ENCODE results near the gene TOP3B. TPM values are rescaled to one million over a fixed set of nuclear protein-coding genes. Genes with fewer than 3 reads are reported as not detected.

The TOP3B gene
- total and polyA plus RNA-seq, 10 of the 15 experiments (the other 5 are each of a cell fraction or from before 2014, with no cell fraction given), result 0.60 to 47.3 (median 33.7) TPM

- POLR2A ChIA-PET, result interaction anchor here (1.0 kb wide), 1 partner anchor 9 kb away, joined by 3 read pairs; the partner anchor contains the start of gene TOP3B
- no peaks in the 10 kb centered on the region for H3K27me3 ChIP-seq (replicated peaks in 1 of 2; ENCODE audit: control insufficient read depth in 2 of 2, insufficient read depth in 2 of 2, low read length in 1 of 2)
- DNase-seq (ENCODE audit: low read depth, low spot score) (no peak), ATAC-seq (no peak), FAIRE-seq (no peak)
- no peak overlapping the region for H3K4me3 ChIP-seq
- in situ Hi-C loops (cut with MboI), result no loop called here
- SMC1A ChIA-PET (ENCODE audit: uncharacterized antibody, unreplicated experiment), result interaction anchor here (1.2 kb wide), 1 partner anchor 10 kb away, joined by 3 read pairs; no protein-coding TSS in a partner anchor
- H3K79me2 ChIP-seq (ENCODE audit: control insufficient read depth, insufficient read depth, low read length), result no peaks in the 10 kb centered on the region
- H3K4me1 ChIP-seq (ENCODE audit: control insufficient read depth, insufficient read depth, low read length), result no peaks in the 10 kb centered on the region
- no peak for TF ChIP-seq RFX5 (IDR thresholded peaks at IDR 0.05; ENCODE audit: low read depth, low read length)
- H4K20me1 ChIP-seq (ENCODE audit: control insufficient read depth, insufficient read depth), result no peaks in the 10 kb centered on the region
- H3K9ac ChIP-seq (ENCODE audit: control insufficient read depth, insufficient read depth, low read length), result no peak overlapping the region
- CTCF ChIA-PET, result interaction anchor here (1.7 kb wide), 1 partner anchor 19 kb away, joined by 5 read pairs; no protein-coding TSS in a partner anchor
- no peaks in the 10 kb centered on the region for H3K9me3 ChIP-seq (replicated peaks; ENCODE audit: control insufficient read depth, insufficient read depth, low read length)
- H3K27ac ChIP-seq (ENCODE audit: control insufficient read depth, insufficient read depth), result no peak overlapping the region
- H2AFZ ChIP-seq (ENCODE audit: control insufficient read depth, low read depth, low read length), result no peak overlapping the region
- H3K4me2 ChIP-seq (ENCODE audit: control insufficient read depth, insufficient read depth), result no peak overlapping the region
- RAD21 ChIA-PET (ENCODE audit: unreplicated experiment), result no interaction called here
- no peaks in the 10 kb centered on the region for H3K36me3 ChIP-seq (ENCODE audit: control insufficient read depth in 2 of 2, insufficient read depth in 2 of 2, low read length in 1 of 2)
- intact Hi-C loops (cut with micrococcal nuclease; ENCODE audit: unreplicated experiment), result no loop called here
- BruUV-seq (replicated peaks), result no TSS peak
- 40% methylated on average over 6 of the region's 6 CpGs for WGBS (ENCODE audit: insufficient coverage, insufficient replicate concordance, low lambda C conversion rate, missing lambda C conversion rate)
Observed at GRCh38 chr22:21991304-21991596, 8.7 kb upstream of the TOP3B start.

GRCh38 chr22:21990445-21991303, 8.1 kb upstream of the TOP3B start:
- Histone ChIP-seq H4K20me1 (ENCODE audit: control insufficient read depth, insufficient read depth) (no peaks in the 10 kb centered on the region), H3K27me3 (replicated peaks in 1 of 2; ENCODE audit: control insufficient read depth in 2 of 2, insufficient read depth in 2 of 2, low read length in 1 of 2) (no peaks in the 10 kb centered on the region), H3K4me3 (no peak overlapping the region), H3K4me1 (ENCODE audit: control insufficient read depth, insufficient read depth, low read length) (no peaks in the 10 kb centered on the region), H3K4me2 (ENCODE audit: control insufficient read depth, insufficient read depth) (no peak overlapping the region), H3K36me3 (ENCODE audit: control insufficient read depth in 2 of 2, insufficient read depth in 2 of 2, low read length in 1 of 2) (no peaks in the 10 kb centered on the region), H3K9me3 (replicated peaks; ENCODE audit: control insufficient read depth, insufficient read depth, low read length) (no peaks in the 10 kb centered on the region), H3K9ac (ENCODE audit: control insufficient read depth, insufficient read depth, low read length) (no peak overlapping the region), H2AFZ (ENCODE audit: control insufficient read depth, low read depth, low read length) (no peak overlapping the region), H3K79me2 (ENCODE audit: control insufficient read depth, insufficient read depth, low read length) (no peaks in the 10 kb centered on the region), H3K27ac (ENCODE audit: control insufficient read depth, insufficient read depth) (no peak overlapping the region)
- POLR2A ChIA-PET, result interaction anchor here (1.0 kb wide), 1 partner anchor 8 kb away, joined by 3 read pairs; the partner anchor contains the start of gene TOP3B
- WGBS (ENCODE audit: insufficient coverage, insufficient replicate concordance, low lambda C conversion rate, missing lambda C conversion rate), result 71% methylated on average over 16 of the region's 16 CpGs
- FAIRE-seq (no peak), ATAC-seq (no peak), DNase-seq (ENCODE audit: low read depth, low spot score) (no peak)
- SMC1A ChIA-PET (ENCODE audit: uncharacterized antibody, unreplicated experiment), result no interaction called here
- intact Hi-C loops (cut with micrococcal nuclease; ENCODE audit: unreplicated experiment), result no loop called here
- in situ Hi-C loops (cut with MboI), result no loop called here
- TF ChIP-seq CTCF (IDR thresholded peaks at IDR 0.05 in 2 of 3, conservative IDR thresholded peaks at IDR 0.05 in 1 of 3; ENCODE audit: control insufficient read depth in 2 of 3, extremely low read depth in 1 of 3, insufficient read depth in 1 of 3, low read depth in 3 of 3, low read length in 3 of 3), result no peak
- TF ChIP-seq BRCA1 (IDR thresholded peaks at IDR 0.05; ENCODE audit: low read depth, low read length), result no peak
- TF ChIP-seq HDGF (IDR thresholded peaks at IDR 0.05), result no peak
- no peak for TF ChIP-seq BHLHE40 (IDR thresholded peaks at IDR 0.05; ENCODE audit: borderline replicate concordance in 1 of 2, low read depth in 2 of 2, low read length in 1 of 2)
- TF ChIP-seq HSF1 (IDR thresholded peaks at IDR 0.05; ENCODE audit: low read depth, low read length), result no peak
- BruUV-seq (replicated peaks), result no TSS peak
- CTCF ChIA-PET, result interaction anchor here (1.7 kb wide), 1 partner anchor 18 kb away, joined by 5 read pairs; no protein-coding TSS in a partner anchor
- RAD21 ChIA-PET (ENCODE audit: unreplicated experiment), result no interaction called here
